ENCODE measurements around the gene WWOX.

DNA sequence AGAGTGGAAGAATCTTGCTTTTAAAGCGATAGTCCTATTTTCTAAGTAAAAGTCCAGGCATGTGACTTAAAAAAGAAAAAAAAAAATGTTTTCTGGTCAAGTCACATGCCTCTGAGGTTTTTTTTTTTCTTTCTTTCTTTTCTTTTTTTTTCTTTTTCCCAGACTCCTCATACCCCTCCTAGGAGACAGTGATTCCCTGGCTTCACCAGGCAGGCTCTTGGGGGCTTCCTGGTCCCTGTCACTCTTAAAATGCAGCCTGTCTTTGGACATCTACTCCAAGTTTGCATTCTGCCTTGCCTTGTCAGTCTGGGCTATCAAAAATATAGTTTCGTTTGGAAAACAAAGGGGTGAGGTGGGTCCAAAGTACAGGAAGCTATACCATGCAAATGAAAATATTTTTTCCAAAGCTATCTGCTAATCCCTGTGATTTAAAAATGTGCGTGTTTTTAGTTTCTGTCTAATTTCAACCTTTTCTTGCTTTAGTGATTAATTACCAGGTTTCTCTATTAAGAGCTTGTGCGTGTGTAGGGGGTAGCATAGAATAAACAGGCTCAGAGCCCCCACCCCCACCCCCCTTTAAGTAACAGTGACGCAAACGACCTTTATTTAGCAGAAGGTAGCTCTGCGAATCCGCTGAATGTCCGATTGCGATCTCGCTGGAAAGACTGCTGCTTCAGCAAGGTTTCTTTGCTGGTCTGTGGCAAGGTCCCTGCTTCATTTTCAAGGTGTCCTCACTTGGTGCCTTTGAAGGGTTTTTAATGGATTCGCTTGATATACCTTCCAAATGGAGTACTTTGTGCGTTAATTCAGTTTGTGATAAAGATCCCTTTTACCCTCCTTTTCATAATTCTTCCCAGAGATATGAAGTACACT lies 510.2 kb downstream of the WWOX start:
- TF ChIP-seq CEBPB (IDR thresholded peaks at IDR 0.05; ENCODE audit: low read depth, low read length) (no peak), RAD21 (IDR thresholded peaks at IDR 0.05; ENCODE audit: low read length) (no peak), MAFK (IDR thresholded peaks at IDR 0.05; ENCODE audit: low read depth, low read length) (no peak), POLR2A (IDR thresholded peaks at IDR 0.05; ENCODE audit: low read depth, low read length) (no peak), SMC3 (IDR thresholded peaks at IDR 0.05; ENCODE audit: low read depth, low read length) (no peak), MAZ (IDR thresholded peaks at IDR 0.05; ENCODE audit: borderline replicate concordance, low read depth, low read length) (no peak), RFX5 (IDR thresholded peaks at IDR 0.05; ENCODE audit: low read depth, low read length) (no peak)
- TF ChIP-seq, protein P1, sequence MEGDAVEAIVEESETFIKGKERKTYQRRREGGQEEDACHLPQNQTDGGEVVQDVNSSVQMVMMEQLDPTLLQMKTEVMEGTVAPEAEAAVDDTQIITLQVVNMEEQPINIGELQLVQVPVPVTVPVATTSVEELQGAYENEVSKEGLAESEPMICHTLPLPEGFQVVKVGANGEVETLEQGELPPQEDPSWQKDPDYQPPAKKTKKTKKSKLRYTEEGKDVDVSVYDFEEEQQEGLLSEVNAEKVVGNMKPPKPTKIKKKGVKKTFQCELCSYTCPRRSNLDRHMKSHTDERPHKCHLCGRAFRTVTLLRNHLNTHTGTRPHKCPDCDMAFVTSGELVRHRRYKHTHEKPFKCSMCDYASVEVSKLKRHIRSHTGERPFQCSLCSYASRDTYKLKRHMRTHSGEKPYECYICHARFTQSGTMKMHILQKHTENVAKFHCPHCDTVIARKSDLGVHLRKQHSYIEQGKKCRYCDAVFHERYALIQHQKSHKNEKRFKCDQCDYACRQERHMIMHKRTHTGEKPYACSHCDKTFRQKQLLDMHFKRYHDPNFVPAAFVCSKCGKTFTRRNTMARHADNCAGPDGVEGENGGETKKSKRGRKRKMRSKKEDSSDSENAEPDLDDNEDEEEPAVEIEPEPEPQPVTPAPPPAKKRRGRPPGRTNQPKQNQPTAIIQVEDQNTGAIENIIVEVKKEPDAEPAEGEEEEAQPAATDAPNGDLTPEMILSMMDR (conservative IDR thresholded peaks at IDR 0.05; ENCODE audit: low read depth, low read length), result no peak
- TF ChIP-seq, protein P2, sequence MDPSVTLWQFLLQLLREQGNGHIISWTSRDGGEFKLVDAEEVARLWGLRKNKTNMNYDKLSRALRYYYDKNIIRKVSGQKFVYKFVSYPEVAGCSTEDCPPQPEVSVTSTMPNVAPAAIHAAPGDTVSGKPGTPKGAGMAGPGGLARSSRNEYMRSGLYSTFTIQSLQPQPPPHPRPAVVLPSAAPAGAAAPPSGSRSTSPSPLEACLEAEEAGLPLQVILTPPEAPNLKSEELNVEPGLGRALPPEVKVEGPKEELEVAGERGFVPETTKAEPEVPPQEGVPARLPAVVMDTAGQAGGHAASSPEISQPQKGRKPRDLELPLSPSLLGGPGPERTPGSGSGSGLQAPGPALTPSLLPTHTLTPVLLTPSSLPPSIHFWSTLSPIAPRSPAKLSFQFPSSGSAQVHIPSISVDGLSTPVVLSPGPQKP (IDR thresholded peaks at IDR 0.05; ENCODE audit: borderline replicate concordance, low read depth, low read length), result no peak
- TF ChIP-seq, protein P3, sequence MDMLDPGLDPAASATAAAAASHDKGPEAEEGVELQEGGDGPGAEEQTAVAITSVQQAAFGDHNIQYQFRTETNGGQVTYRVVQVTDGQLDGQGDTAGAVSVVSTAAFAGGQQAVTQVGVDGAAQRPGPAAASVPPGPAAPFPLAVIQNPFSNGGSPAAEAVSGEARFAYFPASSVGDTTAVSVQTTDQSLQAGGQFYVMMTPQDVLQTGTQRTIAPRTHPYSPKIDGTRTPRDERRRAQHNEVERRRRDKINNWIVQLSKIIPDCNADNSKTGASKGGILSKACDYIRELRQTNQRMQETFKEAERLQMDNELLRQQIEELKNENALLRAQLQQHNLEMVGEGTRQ (IDR thresholded peaks at IDR 0.05; ENCODE audit: low read depth, low read length), result no peak
